OCI-LY7 (cell line): ENCODE results near the gene DACT2.

Source experiments
- EZH2phosphoT487 ChIP-seq: fragments of 200-600 bp; sonication (generic); IDR thresholded peaks from 2 replicates; pipeline ENCODE4 v1.6.1; 2018; ENCODE audit warnings: low read depth, borderline replicate concordance, mild to moderate bottlenecking, mixed run types, antibody characterized with exemption, low read length, moderate library complexity, mixed read lengths
- TF ChIP-seq, protein P1 (sequence below): fragments of 200-600 bp; sonication (generic); conservative IDR thresholded peaks from 2 replicates; pipeline ENCODE4 v1.5.1; 2014; ENCODE audit warnings: mild to moderate bottlenecking, antibody characterized with exemption, low read length, moderate library complexity, mixed read lengths

DNA sequence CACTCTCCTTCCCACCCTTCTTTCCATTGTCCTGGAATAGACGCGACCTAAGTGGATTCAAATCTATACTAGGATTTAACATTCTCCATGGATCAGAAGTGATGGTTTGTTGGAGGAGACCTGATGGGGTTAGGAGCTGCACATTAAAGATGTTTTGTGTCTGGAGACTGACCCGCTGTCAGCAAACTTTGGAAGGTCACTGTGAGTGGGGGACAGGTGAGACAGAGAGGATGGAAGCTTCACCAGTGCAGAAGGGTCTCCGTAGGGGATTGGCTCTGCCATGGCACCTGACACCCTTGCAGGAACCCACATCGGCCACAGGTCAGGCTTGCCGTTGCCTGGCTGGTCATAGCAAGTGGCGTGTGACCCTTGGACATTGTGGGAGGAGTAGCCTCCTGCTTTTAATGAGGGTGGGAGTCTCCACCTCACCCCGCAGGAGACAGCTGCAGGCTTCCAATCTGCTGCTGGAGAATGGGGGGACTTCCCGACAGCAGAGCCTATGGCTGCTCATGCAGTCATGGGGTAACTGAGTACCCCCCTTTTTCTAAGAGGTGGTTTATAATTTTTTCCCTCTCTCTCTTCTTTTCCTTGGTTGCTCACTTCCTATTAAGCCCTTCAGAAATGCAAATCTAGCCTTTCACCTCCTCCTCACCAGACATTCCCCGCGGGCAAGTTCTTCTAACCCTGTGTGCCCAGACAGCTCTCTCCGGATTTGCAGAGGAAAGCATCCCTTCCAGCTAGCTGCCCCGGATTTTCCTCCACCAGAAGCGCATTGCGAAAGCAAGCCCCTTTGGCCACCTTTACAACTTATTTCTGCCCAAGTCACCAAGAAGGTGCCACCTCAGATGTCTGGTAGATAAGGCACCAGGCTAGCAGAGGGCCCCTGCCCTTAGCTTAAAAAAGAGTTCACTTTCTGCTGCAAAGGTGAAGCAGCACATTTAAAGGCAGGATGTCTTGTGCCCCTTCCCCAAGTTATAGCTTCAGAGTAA is 53.5 kb downstream of the DACT2 start:
- TF ChIP-seq, protein P1, sequence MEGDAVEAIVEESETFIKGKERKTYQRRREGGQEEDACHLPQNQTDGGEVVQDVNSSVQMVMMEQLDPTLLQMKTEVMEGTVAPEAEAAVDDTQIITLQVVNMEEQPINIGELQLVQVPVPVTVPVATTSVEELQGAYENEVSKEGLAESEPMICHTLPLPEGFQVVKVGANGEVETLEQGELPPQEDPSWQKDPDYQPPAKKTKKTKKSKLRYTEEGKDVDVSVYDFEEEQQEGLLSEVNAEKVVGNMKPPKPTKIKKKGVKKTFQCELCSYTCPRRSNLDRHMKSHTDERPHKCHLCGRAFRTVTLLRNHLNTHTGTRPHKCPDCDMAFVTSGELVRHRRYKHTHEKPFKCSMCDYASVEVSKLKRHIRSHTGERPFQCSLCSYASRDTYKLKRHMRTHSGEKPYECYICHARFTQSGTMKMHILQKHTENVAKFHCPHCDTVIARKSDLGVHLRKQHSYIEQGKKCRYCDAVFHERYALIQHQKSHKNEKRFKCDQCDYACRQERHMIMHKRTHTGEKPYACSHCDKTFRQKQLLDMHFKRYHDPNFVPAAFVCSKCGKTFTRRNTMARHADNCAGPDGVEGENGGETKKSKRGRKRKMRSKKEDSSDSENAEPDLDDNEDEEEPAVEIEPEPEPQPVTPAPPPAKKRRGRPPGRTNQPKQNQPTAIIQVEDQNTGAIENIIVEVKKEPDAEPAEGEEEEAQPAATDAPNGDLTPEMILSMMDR, result no peak
- TF ChIP-seq EZH2phosphoT487, result no peak
